K562 (cell line): ENCODE results near the gene GEMIN8. TPM values are rescaled to one million over a fixed set of nuclear protein-coding genes. Genes with fewer than 3 reads are reported as not detected.

Experiments used
- LEF1 ChIP-seq: fragments of 450-650 bp; IDR thresholded peaks from 2 replicates; pipeline ENCODE4 v1.6.1; 2016; ENCODE audit warnings: mild to moderate bottlenecking
- NFRKB ChIP-seq: fragments of 450-650 bp; IDR thresholded peaks from 2 replicates; pipeline ENCODE4 v1.6.1; 2016; ENCODE audit warnings: low read depth
- NR1H2 ChIP-seq: sonication (generic); formaldehyde crosslinking; IDR thresholded peaks from 2 replicates; pipeline ENCODE4 v1.4.0; 2020; ENCODE audit warnings: mild to moderate bottlenecking, missing genetic modification reagents
- RAD21 ChIP-seq, 2 experiments: fragments of 250-450 bp in 1 of 2; fragments of 450-650 bp in 1 of 2; sonication (Bioruptor Pico) in 1 of 2; formaldehyde crosslinking in 1 of 2; IDR thresholded peaks in 1 of 2; conservative IDR thresholded peaks in 1 of 2; 2 replicates each; pipeline versions ENCODE4 v1.4.0 to v1.8.0; 2020 to 2022; ENCODE audit warnings: mild to moderate bottlenecking in 2 of 2, moderate library complexity in 1 of 2
- SRSF3 ChIP-seq: fragments of 200-400 bp; formaldehyde crosslinking; IDR thresholded peaks from 2 replicates; pipeline ENCODE4 v1.6.1; 2016; ENCODE audit warnings: mild to moderate bottlenecking, low read length, moderate library complexity; ENCODE audit not compliant: insufficient read depth
- ZNF668 ChIP-seq: fragments of 250-450 bp; sonication (Bioruptor Pico); IDR thresholded peaks from 2 replicates; pipeline ENCODE4 v1.8.0; 2022; ENCODE audit warnings: mild to moderate bottlenecking, inconsistent platforms
- polyA plus RNA-seq, 8 experiments: library from polyadenylated mRNA; depleted of rRNA in 4 of 8; stranded (reverse) in 5 of 8; unstranded in 3 of 8; fragments of >200 nt; fragmentation: Nextera tagmentation in 2 of 8; fragmentation: Illumina TruSeq in 1 of 8; extraction: Ambion mirVana in 2 of 8; extraction: Trizol in 1 of 8; gene quantifications; 2 replicates each; pipeline versions ENCODE4 v1.2.1 to v1.2.3, GENCODE V29; 2011 to 2014; ENCODE audit warnings: inconsistent platforms in 1 of 8, missing spikeins in 1 of 8
- total RNA-seq, 7 experiments: library from RNA; depleted of rRNA in 6 of 7; stranded (reverse); fragments of >200 nt in 6 of 7; fragmentation: Illumina TruSeq in 2 of 7; extraction: Trizol in 2 of 7; gene quantifications; 2 replicates each; pipeline versions ENCODE4 v1.2.1 to v1.2.3, GENCODE V29; 2011 to 2021; ENCODE audit warnings: low replicate concordance in 1 of 7
- TF ChIP-seq, protein P1 (sequence below): fragments of 200-600 bp; sonication (generic); IDR thresholded peaks from one replicate; pipeline ENCODE4 v1.6.1; 2012; ENCODE audit warnings: mild to moderate bottlenecking, low read depth, low read length, inconsistent platforms
- TF ChIP-seq, protein P2 (sequence below): fragments of 450-650 bp; IDR thresholded peaks from 2 replicates; pipeline ENCODE4 v1.6.1; 2018; ENCODE audit warnings: mild to moderate bottlenecking, low read depth; ENCODE audit not compliant: partially characterized antibody
- TF ChIP-seq, protein P3 (sequence below), 2 experiments: fragments of 450-650 bp; conservative IDR thresholded peaks; 2 replicates each; pipeline ENCODE4 v1.6.1; 2017; ENCODE audit warnings: mild to moderate bottlenecking in 2 of 2, moderate library complexity in 2 of 2
- TF ChIP-seq, protein P4 (sequence below): fragments of 450-650 bp; IDR thresholded peaks from 2 replicates; pipeline ENCODE4 v1.6.1; 2017; ENCODE audit warnings: antibody characterized with exemption

Gene GEMIN8
- total and polyA plus RNA-seq, 9 of the 15 experiments (the other 6 are each of a cell fraction or from before 2014, with no cell fraction given): 10.9 to 29.1 (median 16.9) TPM

DNA sequence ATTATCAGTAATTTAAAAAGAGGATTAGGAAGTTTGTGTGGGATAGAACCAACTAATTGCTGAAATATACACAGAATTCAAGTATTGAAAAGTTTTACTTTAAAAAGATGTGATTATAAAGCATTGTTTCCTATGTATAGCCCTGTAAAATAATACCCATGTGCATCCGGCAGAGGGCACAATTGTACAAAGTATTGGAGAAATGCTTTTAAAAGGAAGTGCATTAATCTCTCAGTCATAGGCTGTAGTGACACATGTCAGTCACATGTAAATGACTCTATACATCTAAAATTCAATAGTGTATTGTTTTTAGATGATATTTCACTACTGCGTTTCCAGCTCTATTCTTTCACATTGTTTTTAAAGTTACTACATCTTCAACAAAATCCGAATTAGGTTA lies 9.7 kb upstream of the GEMIN8 start (continued):
- TF ChIP-seq, protein P1, sequence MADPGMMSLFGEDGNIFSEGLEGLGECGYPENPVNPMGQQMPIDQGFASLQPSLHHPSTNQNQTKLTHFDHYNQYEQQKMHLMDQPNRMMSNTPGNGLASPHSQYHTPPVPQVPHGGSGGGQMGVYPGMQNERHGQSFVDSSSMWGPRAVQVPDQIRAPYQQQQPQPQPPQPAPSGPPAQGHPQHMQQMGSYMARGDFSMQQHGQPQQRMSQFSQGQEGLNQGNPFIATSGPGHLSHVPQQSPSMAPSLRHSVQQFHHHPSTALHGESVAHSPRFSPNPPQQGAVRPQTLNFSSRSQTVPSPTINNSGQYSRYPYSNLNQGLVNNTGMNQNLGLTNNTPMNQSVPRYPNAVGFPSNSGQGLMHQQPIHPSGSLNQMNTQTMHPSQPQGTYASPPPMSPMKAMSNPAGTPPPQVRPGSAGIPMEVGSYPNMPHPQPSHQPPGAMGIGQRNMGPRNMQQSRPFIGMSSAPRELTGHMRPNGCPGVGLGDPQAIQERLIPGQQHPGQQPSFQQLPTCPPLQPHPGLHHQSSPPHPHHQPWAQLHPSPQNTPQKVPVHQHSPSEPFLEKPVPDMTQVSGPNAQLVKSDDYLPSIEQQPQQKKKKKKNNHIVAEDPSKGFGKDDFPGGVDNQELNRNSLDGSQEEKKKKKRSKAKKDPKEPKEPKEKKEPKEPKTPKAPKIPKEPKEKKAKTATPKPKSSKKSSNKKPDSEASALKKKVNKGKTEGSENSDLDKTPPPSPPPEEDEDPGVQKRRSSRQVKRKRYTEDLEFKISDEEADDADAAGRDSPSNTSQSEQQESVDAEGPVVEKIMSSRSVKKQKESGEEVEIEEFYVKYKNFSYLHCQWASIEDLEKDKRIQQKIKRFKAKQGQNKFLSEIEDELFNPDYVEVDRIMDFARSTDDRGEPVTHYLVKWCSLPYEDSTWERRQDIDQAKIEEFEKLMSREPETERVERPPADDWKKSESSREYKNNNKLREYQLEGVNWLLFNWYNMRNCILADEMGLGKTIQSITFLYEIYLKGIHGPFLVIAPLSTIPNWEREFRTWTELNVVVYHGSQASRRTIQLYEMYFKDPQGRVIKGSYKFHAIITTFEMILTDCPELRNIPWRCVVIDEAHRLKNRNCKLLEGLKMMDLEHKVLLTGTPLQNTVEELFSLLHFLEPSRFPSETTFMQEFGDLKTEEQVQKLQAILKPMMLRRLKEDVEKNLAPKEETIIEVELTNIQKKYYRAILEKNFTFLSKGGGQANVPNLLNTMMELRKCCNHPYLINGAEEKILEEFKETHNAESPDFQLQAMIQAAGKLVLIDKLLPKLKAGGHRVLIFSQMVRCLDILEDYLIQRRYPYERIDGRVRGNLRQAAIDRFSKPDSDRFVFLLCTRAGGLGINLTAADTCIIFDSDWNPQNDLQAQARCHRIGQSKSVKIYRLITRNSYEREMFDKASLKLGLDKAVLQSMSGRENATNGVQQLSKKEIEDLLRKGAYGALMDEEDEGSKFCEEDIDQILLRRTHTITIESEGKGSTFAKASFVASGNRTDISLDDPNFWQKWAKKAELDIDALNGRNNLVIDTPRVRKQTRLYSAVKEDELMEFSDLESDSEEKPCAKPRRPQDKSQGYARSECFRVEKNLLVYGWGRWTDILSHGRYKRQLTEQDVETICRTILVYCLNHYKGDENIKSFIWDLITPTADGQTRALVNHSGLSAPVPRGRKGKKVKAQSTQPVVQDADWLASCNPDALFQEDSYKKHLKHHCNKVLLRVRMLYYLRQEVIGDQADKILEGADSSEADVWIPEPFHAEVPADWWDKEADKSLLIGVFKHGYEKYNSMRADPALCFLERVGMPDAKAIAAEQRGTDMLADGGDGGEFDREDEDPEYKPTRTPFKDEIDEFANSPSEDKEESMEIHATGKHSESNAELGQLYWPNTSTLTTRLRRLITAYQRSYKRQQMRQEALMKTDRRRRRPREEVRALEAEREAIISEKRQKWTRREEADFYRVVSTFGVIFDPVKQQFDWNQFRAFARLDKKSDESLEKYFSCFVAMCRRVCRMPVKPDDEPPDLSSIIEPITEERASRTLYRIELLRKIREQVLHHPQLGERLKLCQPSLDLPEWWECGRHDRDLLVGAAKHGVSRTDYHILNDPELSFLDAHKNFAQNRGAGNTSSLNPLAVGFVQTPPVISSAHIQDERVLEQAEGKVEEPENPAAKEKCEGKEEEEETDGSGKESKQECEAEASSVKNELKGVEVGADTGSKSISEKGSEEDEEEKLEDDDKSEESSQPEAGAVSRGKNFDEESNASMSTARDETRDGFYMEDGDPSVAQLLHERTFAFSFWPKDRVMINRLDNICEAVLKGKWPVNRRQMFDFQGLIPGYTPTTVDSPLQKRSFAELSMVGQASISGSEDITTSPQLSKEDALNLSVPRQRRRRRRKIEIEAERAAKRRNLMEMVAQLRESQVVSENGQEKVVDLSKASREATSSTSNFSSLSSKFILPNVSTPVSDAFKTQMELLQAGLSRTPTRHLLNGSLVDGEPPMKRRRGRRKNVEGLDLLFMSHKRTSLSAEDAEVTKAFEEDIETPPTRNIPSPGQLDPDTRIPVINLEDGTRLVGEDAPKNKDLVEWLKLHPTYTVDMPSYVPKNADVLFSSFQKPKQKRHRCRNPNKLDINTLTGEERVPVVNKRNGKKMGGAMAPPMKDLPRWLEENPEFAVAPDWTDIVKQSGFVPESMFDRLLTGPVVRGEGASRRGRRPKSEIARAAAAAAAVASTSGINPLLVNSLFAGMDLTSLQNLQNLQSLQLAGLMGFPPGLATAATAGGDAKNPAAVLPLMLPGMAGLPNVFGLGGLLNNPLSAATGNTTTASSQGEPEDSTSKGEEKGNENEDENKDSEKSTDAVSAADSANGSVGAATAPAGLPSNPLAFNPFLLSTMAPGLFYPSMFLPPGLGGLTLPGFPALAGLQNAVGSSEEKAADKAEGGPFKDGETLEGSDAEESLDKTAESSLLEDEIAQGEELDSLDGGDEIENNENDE: no peak
- TF ChIP-seq SRSF3 (no peak), ZNF668 (CRISPR knock-in tag) (no peak), RAD21 (CRISPR knock-in tag; conservative IDR thresholded peaks at IDR 0.05 in 1 of 2, IDR thresholded peaks at IDR 0.05 in 1 of 2) (peak; percentile 85 to 94), LEF1 (peak; percentile 96), NFRKB (no peak), NR1H2 (CRISPR knock-in tag) (no peak)
- TF ChIP-seq, protein P2, sequence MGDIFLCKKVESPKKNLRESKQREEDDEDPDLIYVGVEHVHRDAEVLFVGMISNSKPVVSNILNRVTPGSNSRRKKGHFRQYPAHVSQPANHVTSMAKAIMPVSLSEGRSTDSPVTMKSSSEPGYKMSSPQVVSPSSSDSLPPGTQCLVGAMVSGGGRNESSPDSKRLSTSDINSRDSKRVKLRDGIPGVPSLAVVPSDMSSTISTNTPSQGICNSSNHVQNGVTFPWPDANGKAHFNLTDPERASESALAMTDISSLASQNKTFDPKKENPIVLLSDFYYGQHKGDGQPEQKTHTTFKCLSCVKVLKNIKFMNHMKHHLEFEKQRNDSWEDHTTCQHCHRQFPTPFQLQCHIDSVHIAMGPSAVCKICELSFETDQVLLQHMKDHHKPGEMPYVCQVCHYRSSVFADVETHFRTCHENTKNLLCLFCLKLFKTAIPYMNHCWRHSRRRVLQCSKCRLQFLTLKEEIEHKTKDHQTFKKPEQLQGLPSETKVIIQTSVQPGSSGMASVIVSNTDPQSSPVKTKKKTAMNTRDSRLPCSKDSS: no peak
- TF ChIP-seq, protein P3, sequence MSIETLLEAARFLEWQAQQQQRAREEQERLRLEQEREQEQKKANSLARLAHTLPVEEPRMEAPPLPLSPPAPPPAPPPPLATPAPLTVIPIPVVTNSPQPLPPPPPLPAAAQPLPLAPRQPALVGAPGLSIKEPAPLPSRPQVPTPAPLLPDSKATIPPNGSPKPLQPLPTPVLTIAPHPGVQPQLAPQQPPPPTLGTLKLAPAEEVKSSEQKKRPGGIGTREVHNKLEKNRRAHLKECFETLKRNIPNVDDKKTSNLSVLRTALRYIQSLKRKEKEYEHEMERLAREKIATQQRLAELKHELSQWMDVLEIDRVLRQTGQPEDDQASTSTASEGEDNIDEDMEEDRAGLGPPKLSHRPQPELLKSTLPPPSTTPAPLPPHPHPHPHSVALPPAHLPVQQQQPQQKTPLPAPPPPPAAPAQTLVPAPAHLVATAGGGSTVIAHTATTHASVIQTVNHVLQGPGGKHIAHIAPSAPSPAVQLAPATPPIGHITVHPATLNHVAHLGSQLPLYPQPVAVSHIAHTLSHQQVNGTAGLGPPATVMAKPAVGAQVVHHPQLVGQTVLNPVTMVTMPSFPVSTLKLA (conservative IDR thresholded peaks at IDR 0.05): 0 out of 4 replicates have a peak, but pooled peaks of 1 of the 2 experiments have one; percentile 38
- TF ChIP-seq, protein P4, sequence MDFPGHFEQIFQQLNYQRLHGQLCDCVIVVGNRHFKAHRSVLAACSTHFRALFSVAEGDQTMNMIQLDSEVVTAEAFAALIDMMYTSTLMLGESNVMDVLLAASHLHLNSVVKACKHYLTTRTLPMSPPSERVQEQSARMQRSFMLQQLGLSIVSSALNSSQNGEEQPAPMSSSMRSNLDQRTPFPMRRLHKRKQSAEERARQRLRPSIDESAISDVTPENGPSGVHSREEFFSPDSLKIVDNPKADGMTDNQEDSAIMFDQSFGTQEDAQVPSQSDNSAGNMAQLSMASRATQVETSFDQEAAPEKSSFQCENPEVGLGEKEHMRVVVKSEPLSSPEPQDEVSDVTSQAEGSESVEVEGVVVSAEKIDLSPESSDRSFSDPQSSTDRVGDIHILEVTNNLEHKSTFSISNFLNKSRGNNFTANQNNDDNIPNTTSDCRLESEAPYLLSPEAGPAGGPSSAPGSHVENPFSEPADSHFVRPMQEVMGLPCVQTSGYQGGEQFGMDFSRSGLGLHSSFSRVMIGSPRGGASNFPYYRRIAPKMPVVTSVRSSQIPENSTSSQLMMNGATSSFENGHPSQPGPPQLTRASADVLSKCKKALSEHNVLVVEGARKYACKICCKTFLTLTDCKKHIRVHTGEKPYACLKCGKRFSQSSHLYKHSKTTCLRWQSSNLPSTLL: no peak
